Measurements from ENCODE around the gene MRPL54.

- TF ChIP-seq SRF (IDR thresholded peaks at IDR 0.05; ENCODE audit: low read depth) (no peak), CTCF (IDR thresholded peaks at IDR 0.05 in 2 of 3, conservative IDR thresholded peaks at IDR 0.05 in 1 of 3; ENCODE audit: borderline replicate concordance in 1 of 3, insufficient read depth in 1 of 3, low read depth in 2 of 3, low read length in 2 of 3) (no peak), YY1 (IDR thresholded peaks at IDR 0.05; ENCODE audit: extremely low read depth, insufficient replicate concordance, low read depth, low read length) (no peak), REST (IDR thresholded peaks at IDR 0.05; ENCODE audit: low read depth) (no peak), POLR2A (IDR thresholded peaks at IDR 0.05; ENCODE audit: borderline replicate concordance, extremely low read depth, insufficient read depth, insufficient read length) (no peak)
These were observed 26.7 kb downstream of the MRPL54 start for GRCh38 chr19:3788996-3789778.

Data from HCT116 (cell line).